H1 (cell line): ENCODE data around the gene CWH43. TPM values are rescaled to one million over a fixed set of nuclear protein-coding genes. Genes with fewer than 3 reads are reported as not detected.

Source experiments
- polyA plus RNA-seq, 7 experiments: library from polyadenylated mRNA; depleted of rRNA in 3 of 7; stranded (reverse) in 5 of 7; unstranded in 2 of 7; fragments of >200 nt in 5 of 7; fragments of 200-250 nt in 2 of 7; gene quantifications; 1 replicate in 5 of 7; 2 replicates in 1 of 7; 4 replicates in 1 of 7; pipeline versions ENCODE4 v1.2.1 to v1.2.3, GENCODE V29; 2011 to 2013; ENCODE audit warnings: missing spikeins in 2 of 7, mixed read lengths in 2 of 7
- small RNA-seq: library from polyadenylated mRNA; stranded (forward); fragments of <200 nt; extraction: miRNeasy Mini kit (QIAGEN cat#:217004); gene quantifications from one replicate; pipeline ENCODE3, GENCODE V24; 2013; ENCODE audit not compliant: insufficient read depth
- total RNA-seq: library from RNA; stranded (reverse); fragmentation: NEBNext Ultra II Directional; extraction: Animal tissue kit (Norgen Biotek cat#: 25700); gene quantifications from 2 replicates; pipeline ENCODE4 v1.2.1, GENCODE V29; 2021

Gene CWH43
- total and polyA plus RNA-seq, 2 of the 8 experiments (the other 6 are each of a cell fraction or from before 2014, with no cell fraction given), result not detected

Small RNA genes lying within 50 kb of the gene (small RNA-seq; reads per million reads assigned to genes)
- not detected for gene AC020593.1

Other genes starting within 250 kb of the CWH43 start
- 36.5 and 36.8 TPM in 2 replicates for gene FRYL, start 206.0 kb upstream of the CWH43 start, total RNA-seq
- 5.7 and 8.0 TPM in 2 replicates for gene FRYL, start 206.0 kb upstream of the CWH43 start, polyA plus RNA-seq (2011; rRNA removed)
- 156 and 163 TPM in 2 replicates for gene OCIAD1, start 155.2 kb upstream of the CWH43 start, total RNA-seq
- gene OCIAD1, start 155.2 kb upstream of the CWH43 start, polyA plus RNA-seq (2011; rRNA removed), result 54.7 and 79.9 TPM in 2 replicates
- gene OCIAD2, start 79.5 kb upstream of the CWH43 start, total RNA-seq, result 122 and 131 TPM in 2 replicates
- gene OCIAD2, start 79.5 kb upstream of the CWH43 start, polyA plus RNA-seq (2011; rRNA removed), result 68.9 and 105 TPM in 2 replicates